ENCODE results near the gene ATXN1.
"Not testable (repeated sequence)": the region's sequence is repeated elsewhere in the genome, so short reads cannot be mapped to it uniquely, and the experiment has no call there.

The ATXN1 gene

DNA sequence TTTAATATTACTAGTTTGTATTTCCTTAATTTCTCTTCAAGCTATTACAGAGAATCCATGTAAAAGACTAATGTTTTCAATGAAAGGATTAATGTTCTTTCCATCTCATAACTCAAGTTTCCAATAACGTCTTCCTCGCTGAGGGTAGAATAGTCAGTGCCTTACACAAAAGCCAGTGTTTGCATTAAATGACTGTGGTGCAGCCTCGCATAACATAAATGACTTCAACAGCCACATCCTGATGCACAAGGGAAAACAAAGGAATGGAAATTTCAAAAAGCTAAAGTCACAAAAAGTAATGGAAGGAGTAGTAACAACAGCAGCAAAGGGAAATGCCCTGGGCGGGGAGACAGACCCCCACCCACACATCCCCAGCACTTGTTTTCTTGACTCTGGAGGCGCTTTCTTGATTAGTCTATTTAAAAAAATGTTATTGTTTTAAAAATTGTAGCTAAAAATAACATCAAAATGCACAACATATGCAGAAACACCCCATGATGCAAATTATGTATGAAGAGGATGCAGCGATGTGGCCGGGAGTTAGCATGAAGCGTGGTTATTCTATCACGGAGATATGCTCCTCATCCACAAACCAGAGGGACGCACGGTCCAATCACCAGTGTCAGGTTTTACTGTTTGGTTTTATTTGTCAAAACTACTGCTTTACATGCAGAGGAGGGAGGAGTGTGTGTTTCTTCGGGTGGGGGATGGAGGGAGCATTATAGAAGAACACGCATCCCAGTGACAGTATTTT, 294.3 kb downstream of the ATXN1 start:
- WGBS (ENCODE audit: extremely low coverage, insufficient coverage, low lambda C conversion rate), result no CpG with 5 or more reads among the region's 13 CpGs
- H2BK15ac ChIP-seq (replicated peaks; ENCODE audit: low read depth), result no peak overlapping the region
- peaks cover 2% of the 10 kb centered on the region for H3K4me1 ChIP-seq (ENCODE audit: control insufficient read depth, low read depth, low read length)

DNA sequence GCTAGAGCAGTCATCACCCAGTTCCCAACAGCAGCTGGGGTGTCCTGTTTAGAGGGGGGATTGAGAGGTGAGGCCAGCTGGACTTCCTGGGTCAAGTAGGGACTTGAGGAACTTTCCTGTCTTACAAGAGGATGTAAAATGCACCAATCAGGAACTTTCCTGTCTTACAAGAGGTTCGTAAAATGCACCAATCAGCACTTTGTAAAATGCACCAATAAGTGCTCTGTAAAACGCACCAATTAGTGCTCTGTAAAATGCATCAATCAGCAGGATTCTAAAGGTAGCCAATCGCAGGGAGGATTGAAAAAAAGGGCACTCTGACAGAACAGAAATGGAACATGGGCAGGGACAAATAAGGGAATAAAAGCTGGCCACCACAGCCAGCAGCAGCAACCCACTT, 297.2 kb downstream of the ATXN1 start:
- Histone ChIP-seq H3K18ac (ENCODE audit: low read length) (no peak overlapping the region), H3K56ac (ENCODE audit: low read length) (no peak overlapping the region), H3K4ac (ENCODE audit: low read depth, low read length) (no peak overlapping the region), H3K36me3 (ENCODE audit: control insufficient read depth, insufficient read depth, low read length) (no peaks in the 10 kb centered on the region), H3K23ac (ENCODE audit: low read length) (no peak overlapping the region), H2BK5ac (ENCODE audit: low read length) (no peak overlapping the region), H4K8ac (ENCODE audit: low read depth, low read length) (no peak overlapping the region), H2BK15ac (replicated peaks; ENCODE audit: low read depth) (no peak overlapping the region), H3K4me3 (ENCODE audit: low read length) (no peak overlapping the region), H3K4me2 (ENCODE audit: low read length) (no peak overlapping the region), H2AK5ac (ENCODE audit: low read length) (no peak overlapping the region), H4K5ac (ENCODE audit: low read length) (no peak overlapping the region), H2BK120ac (ENCODE audit: low read depth, low read length) (no peak overlapping the region), H3K27me3 (ENCODE audit: insufficient read depth, low read length, poor library complexity) (no peaks in the 10 kb centered on the region), H3K79me2 (ENCODE audit: control insufficient read depth, insufficient read depth, low read length) (no peaks in the 10 kb centered on the region), H3K79me1 (ENCODE audit: low read length) (no peaks in the 10 kb centered on the region), H3K4me1 (ENCODE audit: control insufficient read depth, low read depth, low read length) (peaks cover 2% of the 10 kb centered on the region), H3K9ac (ENCODE audit: low read length) (no peak overlapping the region), H3K27ac (ENCODE audit: low read depth, low read length) (no peak overlapping the region)
- no peak for DNase-seq
- WGBS (ENCODE audit: extremely low coverage, insufficient coverage, low lambda C conversion rate), result no CpG with 5 or more reads among the region's 3 CpGs

More for the DNA sequence above, 294.3 kb downstream of the ATXN1 start:
- Histone ChIP-seq H3K9ac (ENCODE audit: low read length) (no peak overlapping the region), H3K4me2 (ENCODE audit: low read length) (no peak overlapping the region), H3K56ac (ENCODE audit: low read length) (no peak overlapping the region), H3K27me3 (ENCODE audit: insufficient read depth, low read length, poor library complexity) (no peaks in the 10 kb centered on the region), H3K18ac (ENCODE audit: low read length) (no peak overlapping the region), H2BK120ac (ENCODE audit: low read depth, low read length) (no peak overlapping the region), H2AK5ac (ENCODE audit: low read length) (no peak overlapping the region), H4K8ac (ENCODE audit: low read depth, low read length) (no peak overlapping the region), H3K79me1 (ENCODE audit: low read length) (no peaks in the 10 kb centered on the region), H3K4ac (ENCODE audit: low read depth, low read length) (no peak overlapping the region), H4K5ac (ENCODE audit: low read length) (no peak overlapping the region), H2BK5ac (ENCODE audit: low read length) (no peak overlapping the region), H3K23ac (ENCODE audit: low read length) (no peak overlapping the region), H3K27ac (ENCODE audit: low read depth, low read length) (no peak overlapping the region), H3K36me3 (ENCODE audit: control insufficient read depth, insufficient read depth, low read length) (no peaks in the 10 kb centered on the region), H3K79me2 (ENCODE audit: control insufficient read depth, insufficient read depth, low read length) (no peaks in the 10 kb centered on the region), H3K4me3 (ENCODE audit: low read length) (no peak overlapping the region)
- DNase-seq, result no peak

DNA sequence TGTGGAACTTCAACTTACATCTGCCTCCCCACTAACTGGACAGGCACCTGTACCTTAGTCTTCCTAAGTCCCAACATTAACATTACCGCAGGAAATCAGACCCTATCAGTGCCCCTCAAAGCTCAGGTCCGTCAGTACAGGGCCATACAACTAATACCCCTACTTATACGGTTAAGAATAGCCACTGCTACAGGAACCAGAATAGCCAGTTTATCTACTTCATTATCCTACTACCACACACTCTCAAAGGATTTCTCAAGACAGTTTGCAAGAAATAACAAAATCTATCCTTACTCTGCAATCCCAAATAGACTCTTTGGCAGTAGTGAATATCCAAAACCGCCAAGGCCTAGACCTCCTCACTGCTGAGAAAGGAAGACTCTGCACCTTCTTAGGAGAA, 298.0 kb downstream of the ATXN1 start:
- H2BK5ac ChIP-seq (ENCODE audit: low read length); H3K18ac ChIP-seq (ENCODE audit: low read length); H3K56ac ChIP-seq (ENCODE audit: low read length); H3K4me1 ChIP-seq (ENCODE audit: control insufficient read depth, low read depth, low read length); H2BK15ac ChIP-seq (replicated peaks; ENCODE audit: low read depth); H4K8ac ChIP-seq (ENCODE audit: low read depth, low read length); H3K4me3 ChIP-seq (ENCODE audit: low read length); H3K79me2 ChIP-seq (ENCODE audit: control insufficient read depth, insufficient read depth, low read length); H3K36me3 ChIP-seq (ENCODE audit: control insufficient read depth, insufficient read depth, low read length); H2AK5ac ChIP-seq (ENCODE audit: low read length); H3K27ac ChIP-seq (ENCODE audit: low read depth, low read length); H3K79me1 ChIP-seq (ENCODE audit: low read length); H3K9ac ChIP-seq (ENCODE audit: low read length); H4K5ac ChIP-seq (ENCODE audit: low read length); H3K27me3 ChIP-seq (ENCODE audit: insufficient read depth, low read length, poor library complexity); H3K4me2 ChIP-seq (ENCODE audit: low read length); H3K23ac ChIP-seq (ENCODE audit: low read length); H3K4ac ChIP-seq (ENCODE audit: low read depth, low read length); DNase-seq; H2BK120ac ChIP-seq (ENCODE audit: low read depth, low read length): not testable (repeated sequence)
- no CpG with 5 or more reads among the region's 4 CpGs for WGBS (ENCODE audit: extremely low coverage, insufficient coverage, low lambda C conversion rate)

DNA sequence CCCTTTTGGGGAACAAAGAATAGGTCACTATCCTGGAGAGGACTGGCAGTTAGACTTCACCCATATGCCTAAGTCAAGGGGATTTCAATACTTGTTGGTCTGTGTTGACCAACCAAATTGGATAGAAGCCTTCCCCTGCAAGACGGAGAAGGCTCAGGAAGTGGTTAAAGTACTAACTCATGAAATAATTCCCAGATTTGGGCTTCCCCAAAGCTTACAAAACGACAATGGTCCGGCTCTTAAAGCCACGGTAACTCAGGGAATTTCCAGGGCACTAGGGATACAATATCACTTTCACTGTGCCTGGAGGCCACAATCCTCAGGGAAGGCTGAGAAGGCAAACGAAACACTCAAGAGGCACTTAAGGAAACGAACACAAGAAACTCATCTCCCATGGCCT, 299.8 kb downstream of the ATXN1 start:
- H3K79me1 ChIP-seq (ENCODE audit: low read length), result no peaks in the 10 kb centered on the region
- no peak overlapping the region for H3K18ac ChIP-seq (ENCODE audit: low read length)
- no peaks in the 10 kb centered on the region for H3K27me3 ChIP-seq (ENCODE audit: insufficient read depth, low read length, poor library complexity)
- H2AK5ac ChIP-seq (ENCODE audit: low read length), result no peak overlapping the region
- H3K79me2 ChIP-seq (ENCODE audit: control insufficient read depth, insufficient read depth, low read length), result no peaks in the 10 kb centered on the region
- DNase-seq, result no peak
- no peak overlapping the region for H4K8ac ChIP-seq (ENCODE audit: low read depth, low read length)
- no peaks in the 10 kb centered on the region for H3K4me1 ChIP-seq (ENCODE audit: control insufficient read depth, low read depth, low read length)
- H3K27ac ChIP-seq (ENCODE audit: low read depth, low read length), result no peak overlapping the region
- no peak overlapping the region for H2BK120ac ChIP-seq (ENCODE audit: low read depth, low read length)
- WGBS (ENCODE audit: extremely low coverage, insufficient coverage, low lambda C conversion rate), result no CpG with 5 or more reads among the region's 6 CpGs
- H3K4me3 ChIP-seq (ENCODE audit: low read length), result no peak overlapping the region
- no peak overlapping the region for H4K5ac ChIP-seq (ENCODE audit: low read length)
- no peaks in the 10 kb centered on the region for H3K36me3 ChIP-seq (ENCODE audit: control insufficient read depth, insufficient read depth, low read length)
- no peak overlapping the region for H3K9ac ChIP-seq (ENCODE audit: low read length)
- no peak overlapping the region for H2BK15ac ChIP-seq (replicated peaks; ENCODE audit: low read depth)
- H2BK5ac ChIP-seq (ENCODE audit: low read length), result no peak overlapping the region
- H3K4ac ChIP-seq (ENCODE audit: low read depth, low read length), result no peak overlapping the region
- no peak overlapping the region for H3K56ac ChIP-seq (ENCODE audit: low read length)
- H3K4me2 ChIP-seq (ENCODE audit: low read length), result no peak overlapping the region
- H3K23ac ChIP-seq (ENCODE audit: low read length), result no peak overlapping the region

DNA sequence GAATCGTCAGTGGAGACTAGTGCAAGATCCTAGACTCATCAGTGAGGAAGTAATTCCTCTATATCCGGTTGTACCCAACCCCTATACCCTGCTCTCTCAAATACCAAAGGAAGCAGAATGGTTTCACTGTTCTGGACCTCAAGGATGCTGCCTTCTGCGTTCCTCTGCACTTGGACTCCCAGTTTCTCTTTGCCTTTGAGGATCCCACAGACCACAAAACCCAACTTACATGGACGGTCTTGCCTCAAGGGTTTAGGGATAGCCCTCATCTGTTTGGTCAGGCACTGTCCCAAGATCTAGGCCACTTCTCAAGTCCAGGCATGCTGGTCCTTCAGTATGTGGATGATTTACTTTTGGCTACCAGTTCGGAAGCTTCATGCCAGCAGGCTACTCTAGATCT, 301.8 kb downstream of the ATXN1 start:
- H4K8ac ChIP-seq (ENCODE audit: low read depth, low read length); DNase-seq; H3K27me3 ChIP-seq (ENCODE audit: insufficient read depth, low read length, poor library complexity); H3K9ac ChIP-seq (ENCODE audit: low read length); H3K18ac ChIP-seq (ENCODE audit: low read length); H3K36me3 ChIP-seq (ENCODE audit: control insufficient read depth, insufficient read depth, low read length); H3K79me2 ChIP-seq (ENCODE audit: control insufficient read depth, insufficient read depth, low read length); H2BK5ac ChIP-seq (ENCODE audit: low read length); H3K4me2 ChIP-seq (ENCODE audit: low read length); H3K4me3 ChIP-seq (ENCODE audit: low read length); H2AK5ac ChIP-seq (ENCODE audit: low read length); H3K23ac ChIP-seq (ENCODE audit: low read length); H2BK15ac ChIP-seq (replicated peaks; ENCODE audit: low read depth); H3K56ac ChIP-seq (ENCODE audit: low read length); H2BK120ac ChIP-seq (ENCODE audit: low read depth, low read length); H3K4me1 ChIP-seq (ENCODE audit: control insufficient read depth, low read depth, low read length); H4K5ac ChIP-seq (ENCODE audit: low read length); H3K4ac ChIP-seq (ENCODE audit: low read depth, low read length); H3K79me1 ChIP-seq (ENCODE audit: low read length); H3K27ac ChIP-seq (ENCODE audit: low read depth, low read length): not testable (repeated sequence)
- WGBS (ENCODE audit: extremely low coverage, insufficient coverage, low lambda C conversion rate), result no CpG with 5 or more reads among the region's 5 CpGs

DNA sequence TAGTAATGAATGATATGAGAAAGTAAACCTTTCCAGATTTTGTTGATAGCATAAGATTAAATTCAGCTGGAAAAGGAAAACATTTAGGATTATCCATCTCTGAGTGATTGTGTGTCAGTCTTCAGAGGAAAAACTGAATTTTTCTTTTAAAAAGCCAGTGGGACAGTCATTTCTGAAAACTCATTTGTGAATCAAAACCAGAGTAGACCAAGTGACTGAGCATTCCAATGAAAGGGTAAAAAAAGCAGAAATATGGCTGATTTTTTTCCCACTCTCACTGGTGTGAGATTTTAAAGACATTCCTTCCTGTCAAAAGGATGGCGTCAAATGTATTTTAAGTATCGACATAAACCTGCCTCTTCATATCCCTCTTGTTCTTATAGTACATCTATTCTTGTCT, 308.9 kb downstream of the ATXN1 start:
- H3K56ac ChIP-seq (ENCODE audit: low read length), result no peak overlapping the region
- no peak overlapping the region for H3K27ac ChIP-seq (ENCODE audit: low read depth, low read length)
- H3K79me1 ChIP-seq (ENCODE audit: low read length), result no peaks in the 10 kb centered on the region
- DNase-seq, result no peak
- H4K5ac ChIP-seq (ENCODE audit: low read length), result no peak overlapping the region
- H3K9ac ChIP-seq (ENCODE audit: low read length), result no peak overlapping the region
- no peaks in the 10 kb centered on the region for H3K4me1 ChIP-seq (ENCODE audit: control insufficient read depth, low read depth, low read length)
- no peak overlapping the region for H2BK120ac ChIP-seq (ENCODE audit: low read depth, low read length)
- H4K8ac ChIP-seq (ENCODE audit: low read depth, low read length), result no peak overlapping the region
- H2BK5ac ChIP-seq (ENCODE audit: low read length), result no peak overlapping the region
- no peak overlapping the region for H3K4me3 ChIP-seq (ENCODE audit: low read length)
- no peaks in the 10 kb centered on the region for H3K79me2 ChIP-seq (ENCODE audit: control insufficient read depth, insufficient read depth, low read length)
- H3K23ac ChIP-seq (ENCODE audit: low read length), result no peak overlapping the region
- no CpG with 5 or more reads among the region's 2 CpGs for WGBS (ENCODE audit: extremely low coverage, insufficient coverage, low lambda C conversion rate)
- H2AK5ac ChIP-seq (ENCODE audit: low read length), result no peak overlapping the region
- H3K4ac ChIP-seq (ENCODE audit: low read depth, low read length), result no peak overlapping the region
- H3K18ac ChIP-seq (ENCODE audit: low read length), result no peak overlapping the region
- no peaks in the 10 kb centered on the region for H3K36me3 ChIP-seq (ENCODE audit: control insufficient read depth, insufficient read depth, low read length)
- no peaks in the 10 kb centered on the region for H3K27me3 ChIP-seq (ENCODE audit: insufficient read depth, low read length, poor library complexity)
- no peak overlapping the region for H2BK15ac ChIP-seq (replicated peaks; ENCODE audit: low read depth)
- H3K4me2 ChIP-seq (ENCODE audit: low read length), result no peak overlapping the region
